Measurements from ENCODE around the gene QSOX1. TPM values are rescaled to one million over a fixed set of nuclear protein-coding genes. Genes with fewer than 3 reads are reported as not detected.
A peak's percentile ranks its signal among the peaks of the same experiment; 100 is the strongest.

QSOX1 gene
- total RNA-seq, 1 experiment from 2014 or later: 226 TPM

GRCh38 chr1:180112984-180113647 is 41.6 kb upstream of the QSOX1 start:
- no peaks in the 10 kb centered on the region for H3K27me3 ChIP-seq (ENCODE audit: insufficient read depth, low read depth)
- TF ChIP-seq EZH2 (IDR thresholded peaks at IDR 0.05; ENCODE audit: low read depth): no peak
- CTCF ChIA-PET: no interaction called here
- no peaks in the 10 kb centered on the region for H3K9me2 ChIP-seq (ENCODE audit: insufficient read depth)
- DNase-seq: no peak
- no peak overlapping the region for H3K4me3 ChIP-seq
- peaks cover 20% of the 10 kb centered on the region for H3K36me3 ChIP-seq (ENCODE audit: low read depth)
- no peaks in the 10 kb centered on the region for H3K79me2 ChIP-seq (ENCODE audit: low read depth)
- no peak overlapping the region for H3K27ac ChIP-seq
- no peak overlapping the region for H3K4me2 ChIP-seq
- intact Hi-C loops (cut with micrococcal nuclease; ENCODE audit: unreplicated experiment): no loop called here
- H3K4me1 ChIP-seq (replicated peaks; ENCODE audit: insufficient read depth): peaks cover 13% of the 10 kb centered on the region
- BruUV-seq (replicated peaks): no TSS peak
- POLR2A ChIA-PET (ENCODE audit: unreplicated experiment): no interaction called here
- no peak overlapping the region for H2AFZ ChIP-seq
- H3K9me3 ChIP-seq (ENCODE audit: insufficient read depth, low read depth): no peaks in the 10 kb centered on the region
- H4K20me1 ChIP-seq (ENCODE audit: insufficient read depth): no peaks in the 10 kb centered on the region
- H3F3A ChIP-seq (ENCODE audit: insufficient read depth, low read depth): peaks cover 22% of the 10 kb centered on the region; the same call in 1 of the 2 replicates

GRCh38 chr1:180114396-180114945 is 40.2 kb upstream of the QSOX1 start:
- intact Hi-C loops (cut with micrococcal nuclease; ENCODE audit: unreplicated experiment): no loop called here
- CTCF ChIA-PET: no interaction called here
- Histone ChIP-seq H2AFZ (no peak overlapping the region), H3K27ac (no peak overlapping the region), H3K9me2 (ENCODE audit: insufficient read depth) (no peaks in the 10 kb centered on the region), H4K20me1 (ENCODE audit: insufficient read depth) (no peaks in the 10 kb centered on the region), H3K9me3 (ENCODE audit: insufficient read depth, low read depth) (no peaks in the 10 kb centered on the region), H3K27me3 (ENCODE audit: insufficient read depth, low read depth) (no peaks in the 10 kb centered on the region), H3K79me2 (ENCODE audit: low read depth) (no peaks in the 10 kb centered on the region), H3K36me3 (ENCODE audit: low read depth) (peaks cover 20% of the 10 kb centered on the region), H3K4me1 (replicated peaks; ENCODE audit: insufficient read depth) (peaks cover 19% of the 10 kb centered on the region), H3K4me3 (no peak overlapping the region), H3F3A (ENCODE audit: insufficient read depth, low read depth) (peaks cover 23% of the 10 kb centered on the region; the same call in 1 of the 2 replicates), H3K4me2 (no peak overlapping the region)
- no peak for DNase-seq
- POLR2A ChIA-PET (ENCODE audit: unreplicated experiment): no interaction called here
- TF ChIP-seq EZH2 (IDR thresholded peaks at IDR 0.05; ENCODE audit: low read depth) (no peak), CTCF (conservative IDR thresholded peaks at IDR 0.05) (no peak)
- no TSS peak for BruUV-seq (replicated peaks)

GRCh38 chr1:180116964-180117763 is 37.5 kb upstream of the QSOX1 start:
- ChIA-PET CTCF (no interaction called here), POLR2A (ENCODE audit: unreplicated experiment) (no interaction called here)
- Histone ChIP-seq H3K27ac (peak overlapping the region; percentile 66), H3K9me2 (ENCODE audit: insufficient read depth) (no peaks in the 10 kb centered on the region), H3K9me3 (ENCODE audit: insufficient read depth, low read depth) (no peaks in the 10 kb centered on the region), H3K4me2 (peak overlapping the region; percentile 23), H3K79me2 (ENCODE audit: low read depth) (no peaks in the 10 kb centered on the region), H4K20me1 (ENCODE audit: insufficient read depth) (no peaks in the 10 kb centered on the region), H2AFZ (no peak overlapping the region), H3K4me1 (replicated peaks; ENCODE audit: insufficient read depth) (peaks cover 19% of the 10 kb centered on the region), H3K27me3 (ENCODE audit: insufficient read depth, low read depth) (no peaks in the 10 kb centered on the region), H3K36me3 (ENCODE audit: low read depth) (0 out of 2 replicates have a peak, but pooled peaks cover 2% of the 10 kb centered on the region), H3F3A (ENCODE audit: insufficient read depth, low read depth) (peaks cover 23% of the 10 kb centered on the region; the same call in 1 of the 2 replicates), H3K4me3 (no peak overlapping the region)
- BruUV-seq (replicated peaks): TSS peak; percentile 19
- peak; percentile 15 to 73 for DNase-seq
- no peak for TF ChIP-seq EZH2 (IDR thresholded peaks at IDR 0.05; ENCODE audit: low read depth)
- no peak for TF ChIP-seq CTCF (conservative IDR thresholded peaks at IDR 0.05)
- intact Hi-C loops (cut with micrococcal nuclease; ENCODE audit: unreplicated experiment): loop anchor here (5.0 kb wide), 1 partner anchor 35 kb away; the partner anchor contains the start of gene QSOX1
